H54 (cell line): Measurements from ENCODE around the gene CACNG1.

Experiments used
- DNase-seq: peaks from one replicate; pipeline ENCODE4 v3.0.0; 2011; ENCODE audit warnings: low spot score, mixed read lengths; ENCODE audit not compliant: insufficient read length
- FAIRE-seq: peaks from 3 replicates; lab custom pipeline; 2011; peaks lifted over from hg19 to GRCh38; lab: Jason Lieb, UNC
- POLR2A ChIP-seq: IDR thresholded peaks from 2 replicates; pipeline ENCODE4 v1.6.1; 2011; ENCODE audit warnings: low read depth, mild to moderate bottlenecking, low read length

CACNG1 gene

GRCh38 chr17:67018471-67019434 is 25.6 kb upstream of the CACNG1 start:
- no peak for TF ChIP-seq POLR2A
- FAIRE-seq = no peak
- no peak for DNase-seq

- DNase-seq = no peak
- TF ChIP-seq POLR2A = no peak
- no peak for FAIRE-seq
Observed at GRCh38 chr17:67019809-67020208, 24.5 kb upstream of the CACNG1 start.

- no peak for FAIRE-seq
- no peak for TF ChIP-seq POLR2A
- DNase-seq = no peak
Observed at GRCh38 chr17:67020293-67020766, 24.0 kb upstream of the CACNG1 start.

- TF ChIP-seq POLR2A = no peak
- DNase-seq = no peak
- FAIRE-seq = no peak
Observed at GRCh38 chr17:67021196-67021595, 23.2 kb upstream of the CACNG1 start.

- no peak for TF ChIP-seq POLR2A
- FAIRE-seq (no peak), DNase-seq (no peak)
Observed at GRCh38 chr17:67021743-67022450, 22.5 kb upstream of the CACNG1 start.

- DNase-seq = no peak
- TF ChIP-seq POLR2A = no peak
- no peak for FAIRE-seq
Observed at GRCh38 chr17:67022451-67022810, 21.9 kb upstream of the CACNG1 start.

GRCh38 chr17:67024736-67025135 is 19.6 kb upstream of the CACNG1 start:
- TF ChIP-seq POLR2A = no peak
- DNase-seq (no peak), FAIRE-seq (no peak)

- FAIRE-seq = no peak
- TF ChIP-seq POLR2A = no peak
- DNase-seq = no peak
Observed at GRCh38 chr17:67025216-67025792, 19.1 kb upstream of the CACNG1 start.

- TF ChIP-seq POLR2A = no peak
- FAIRE-seq = no peak
Observed at GRCh38 chr17:67026341-67026740, 18.0 kb upstream of the CACNG1 start.

GRCh38 chr17:67027031-67027628 is 17.2 kb upstream of the CACNG1 start:
- TF ChIP-seq POLR2A = no peak
- DNase-seq (peak; percentile 79), FAIRE-seq (no peak)

More at GRCh38 chr17:67026341-67026740, 18.0 kb upstream of the CACNG1 start:
- no peak for DNase-seq

GRCh38 chr17:67030641-67031040 is 13.7 kb upstream of the CACNG1 start:
- FAIRE-seq (no peak), DNase-seq (no peak)
- TF ChIP-seq POLR2A = no peak

- no peak for FAIRE-seq
- no peak for TF ChIP-seq POLR2A
- DNase-seq = no peak
Observed at GRCh38 chr17:67032382-67032781, 12.0 kb upstream of the CACNG1 start.

GRCh38 chr17:67032985-67033384 is 11.4 kb upstream of the CACNG1 start:
- FAIRE-seq (no peak), DNase-seq (no peak)
- no peak for TF ChIP-seq POLR2A
